ENCODE results near the gene ENTREP3.

The ENTREP3 gene

DNA sequence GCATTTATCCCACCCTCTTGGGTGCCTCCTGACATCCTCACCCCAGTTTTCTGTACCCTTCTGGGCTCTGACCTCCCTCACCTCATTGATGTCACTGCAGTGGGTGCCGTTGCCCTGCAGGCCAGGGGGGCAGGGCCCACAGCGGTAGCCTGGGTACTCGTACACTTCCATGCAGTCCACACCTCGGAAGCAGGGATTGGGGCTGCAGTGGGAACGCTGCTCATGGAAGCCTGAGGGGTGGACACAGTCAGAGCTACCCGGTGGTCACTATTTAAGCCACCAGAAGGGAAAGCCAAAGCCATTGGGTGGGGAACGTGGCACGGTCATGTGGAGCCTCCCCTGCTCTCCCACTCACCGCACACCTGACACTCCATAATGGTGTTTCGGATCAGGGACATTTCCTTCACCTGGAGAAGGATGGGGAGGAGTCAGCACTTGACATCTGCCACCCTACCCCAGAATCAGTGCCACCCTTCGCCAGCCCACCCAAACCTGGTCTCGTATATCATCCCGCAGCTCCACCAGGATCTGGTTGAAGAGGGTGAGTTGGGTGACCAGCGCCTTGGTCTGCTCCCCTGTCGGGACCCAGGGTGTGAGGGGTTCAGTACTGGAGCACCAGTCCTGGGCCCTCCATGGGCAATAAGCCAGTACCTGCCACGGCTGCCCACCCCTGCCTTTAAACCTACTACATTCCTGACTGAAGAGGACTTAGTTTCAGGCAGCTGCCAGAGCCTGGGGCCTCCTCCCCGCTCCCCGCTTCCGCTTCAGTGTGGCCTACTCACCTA, 52.4 kb downstream of the ENTREP3 start:
- Mint-ChIP-seq H3K36me3 (ENCODE audit: low read depth) (peaks cover 9% of the 10 kb centered on the region), H3K27me3 (ENCODE audit: low read depth) (peaks cover 3% of the 10 kb centered on the region), H3K4me3 (no peak overlapping the region), H3K27ac (no peak overlapping the region), H3K9me3 (no peaks in the 10 kb centered on the region), H3K4me1 (peaks cover 16% of the 10 kb centered on the region)
- TF ChIP-seq, protein P1, sequence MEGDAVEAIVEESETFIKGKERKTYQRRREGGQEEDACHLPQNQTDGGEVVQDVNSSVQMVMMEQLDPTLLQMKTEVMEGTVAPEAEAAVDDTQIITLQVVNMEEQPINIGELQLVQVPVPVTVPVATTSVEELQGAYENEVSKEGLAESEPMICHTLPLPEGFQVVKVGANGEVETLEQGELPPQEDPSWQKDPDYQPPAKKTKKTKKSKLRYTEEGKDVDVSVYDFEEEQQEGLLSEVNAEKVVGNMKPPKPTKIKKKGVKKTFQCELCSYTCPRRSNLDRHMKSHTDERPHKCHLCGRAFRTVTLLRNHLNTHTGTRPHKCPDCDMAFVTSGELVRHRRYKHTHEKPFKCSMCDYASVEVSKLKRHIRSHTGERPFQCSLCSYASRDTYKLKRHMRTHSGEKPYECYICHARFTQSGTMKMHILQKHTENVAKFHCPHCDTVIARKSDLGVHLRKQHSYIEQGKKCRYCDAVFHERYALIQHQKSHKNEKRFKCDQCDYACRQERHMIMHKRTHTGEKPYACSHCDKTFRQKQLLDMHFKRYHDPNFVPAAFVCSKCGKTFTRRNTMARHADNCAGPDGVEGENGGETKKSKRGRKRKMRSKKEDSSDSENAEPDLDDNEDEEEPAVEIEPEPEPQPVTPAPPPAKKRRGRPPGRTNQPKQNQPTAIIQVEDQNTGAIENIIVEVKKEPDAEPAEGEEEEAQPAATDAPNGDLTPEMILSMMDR (IDR thresholded peaks at IDR 0.05; ENCODE audit: unreplicated experiment in 3 of 3), result no peak

DNA sequence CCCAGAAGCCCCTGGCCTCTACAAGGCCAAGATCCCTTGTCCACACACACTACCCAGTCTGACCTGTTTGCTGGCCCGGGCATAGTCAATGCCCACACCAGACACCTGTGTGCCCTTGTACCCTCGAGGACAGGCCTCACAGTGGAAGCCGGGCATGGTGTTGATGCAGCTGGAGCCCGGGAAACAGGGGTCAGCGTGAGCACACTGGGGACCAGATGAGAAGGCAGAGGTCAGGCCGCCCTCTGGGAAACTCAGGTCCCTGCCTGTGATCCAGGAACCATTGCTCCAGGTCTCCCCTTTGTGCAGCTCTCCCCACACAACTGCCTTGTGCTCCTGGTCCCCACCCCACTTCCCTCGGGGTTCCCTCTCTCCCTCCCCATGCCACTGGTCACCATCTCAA, 53.1 kb downstream of the ENTREP3 start:
- H3K4me1 Mint-ChIP-seq, result peaks cover 10% of the 10 kb centered on the region
- H3K27ac Mint-ChIP-seq, result no peak overlapping the region
- no peaks in the 10 kb centered on the region for H3K9me3 Mint-ChIP-seq
- H3K4me3 Mint-ChIP-seq, result no peak overlapping the region
- peaks cover 3% of the 10 kb centered on the region for H3K27me3 Mint-ChIP-seq (ENCODE audit: low read depth)
- H3K36me3 Mint-ChIP-seq (ENCODE audit: low read depth), result peaks cover 14% of the 10 kb centered on the region
- TF ChIP-seq, protein P1 (IDR thresholded peaks at IDR 0.05; ENCODE audit: unreplicated experiment in 3 of 3), result no peak

DNA sequence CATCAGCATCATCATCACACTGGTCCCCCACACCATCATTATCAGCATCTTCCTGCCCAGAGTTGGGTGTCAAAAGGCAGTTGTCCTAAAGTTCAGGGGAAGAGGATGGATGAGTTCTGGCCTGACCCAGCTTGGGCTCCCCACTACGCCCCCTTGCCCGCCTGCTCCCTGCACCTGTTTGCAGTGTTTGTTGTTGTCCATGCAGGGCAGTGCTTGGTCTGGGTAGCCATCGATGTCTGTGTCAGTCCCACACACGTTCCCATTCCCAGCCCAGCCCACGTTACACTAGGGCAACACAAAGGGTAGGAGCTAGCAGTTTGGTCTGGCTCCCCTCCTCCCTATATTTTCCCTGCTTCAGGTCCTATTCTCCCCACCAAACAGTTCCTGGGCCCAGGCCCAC, 54.4 kb downstream of the ENTREP3 start:
- H3K4me1 Mint-ChIP-seq, result peaks cover 1% of the 10 kb centered on the region
- H3K36me3 Mint-ChIP-seq (ENCODE audit: low read depth), result peaks cover 22% of the 10 kb centered on the region
- TF ChIP-seq, protein P1 (IDR thresholded peaks at IDR 0.05; ENCODE audit: unreplicated experiment in 3 of 3), result no peak
- no peak overlapping the region for H3K27ac Mint-ChIP-seq
- peaks cover 3% of the 10 kb centered on the region for H3K27me3 Mint-ChIP-seq (ENCODE audit: low read depth)
- no peak overlapping the region for H3K4me3 Mint-ChIP-seq
- H3K9me3 Mint-ChIP-seq, result no peaks in the 10 kb centered on the region

DNA sequence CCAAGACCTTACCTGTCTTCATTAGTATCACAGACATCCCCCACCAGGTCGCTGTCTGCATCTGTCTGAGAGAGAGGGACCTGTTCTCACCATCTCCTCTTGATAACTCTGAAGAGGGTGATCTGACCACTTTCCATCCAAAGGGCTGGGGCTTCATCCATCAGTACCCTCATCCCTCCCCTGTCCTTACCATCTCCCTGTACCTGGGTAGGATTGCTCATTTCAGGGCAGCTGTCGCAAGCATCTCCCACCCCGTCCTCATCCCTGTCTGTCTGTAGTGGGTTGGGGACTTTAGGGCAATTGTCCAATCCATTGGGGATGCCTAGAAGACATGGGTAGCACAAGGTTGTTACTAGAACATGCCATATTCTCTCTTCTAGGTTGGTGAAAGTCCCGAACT, 55.5 kb downstream of the ENTREP3 start:
- Mint-ChIP-seq H3K27ac (no peak overlapping the region), H3K27me3 (ENCODE audit: low read depth) (peaks cover 3% of the 10 kb centered on the region), H3K9me3 (no peaks in the 10 kb centered on the region), H3K4me3 (peak overlapping the region in 1 of 3 experiments; percentile 18), H3K4me1 (peaks cover 8% of the 10 kb centered on the region), H3K36me3 (ENCODE audit: low read depth) (peaks cover 22% of the 10 kb centered on the region)
- TF ChIP-seq, protein P1 (IDR thresholded peaks at IDR 0.05; ENCODE audit: unreplicated experiment in 3 of 3), result no peak

DNA sequence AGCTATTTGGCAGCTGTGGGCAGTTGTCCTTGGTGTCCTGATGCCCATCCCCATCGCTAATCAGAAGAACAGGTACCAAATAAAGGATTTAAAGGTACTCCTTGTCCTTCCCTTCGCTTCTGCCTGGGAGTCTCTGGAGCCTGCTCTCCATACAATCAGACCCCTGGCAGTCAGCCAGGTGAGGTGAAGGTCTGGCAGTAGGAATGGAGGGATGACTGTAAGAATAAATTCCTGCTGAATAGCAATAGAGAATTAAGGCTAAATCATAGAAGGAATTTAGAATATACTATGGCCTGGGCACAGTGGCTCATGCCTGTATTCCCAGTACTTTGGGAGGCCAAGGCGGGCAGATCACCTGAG, 56.8 kb downstream of the ENTREP3 start:
- peaks cover 18% of the 10 kb centered on the region for H3K36me3 Mint-ChIP-seq (ENCODE audit: low read depth)
- TF ChIP-seq, protein P1 (IDR thresholded peaks at IDR 0.05; ENCODE audit: unreplicated experiment in 3 of 3), result no peak
- H3K27me3 Mint-ChIP-seq (ENCODE audit: low read depth), result peaks cover 3% of the 10 kb centered on the region
- H3K4me1 Mint-ChIP-seq, result peaks cover 18% of the 10 kb centered on the region
- H3K27ac Mint-ChIP-seq, result no peak overlapping the region
- no peaks in the 10 kb centered on the region for H3K9me3 Mint-ChIP-seq
- no peak overlapping the region for H3K4me3 Mint-ChIP-seq

Data from nephron (organoid).